HepG2 (cell line): ENCODE results near the gene RAB39B. TPM values are rescaled to one million over a fixed set of nuclear protein-coding genes. Genes with fewer than 3 reads are reported as not detected.

Experiments used
- ATAC-seq: fragments of 200-7000 bp; cut with Tn5 transposase; 3 replicates; pipeline ENCODE4 v1.9.1; 2020; ENCODE audit warnings: mild to moderate bottlenecking, moderate library complexity
- BruUV-seq: library from RNA; stranded (reverse); fragments of 400-500 nt; replicated peaks from 2 replicates; lab custom pipeline; 2021; lab: Mats Ljungman, UMichigan
- CTCF ChIA-PET: fragments of 300-600 bp; formaldehyde crosslinking; extraction: SDS; loops from one replicate; lab custom pipeline; 2021; ENCODE audit warnings: low total read pairs, inconsistent platforms, low intra/inter-chr PET ratio; lab: Yijun Ruan, JAX
- POLR2A ChIA-PET: fragments of 350-600 bp; sonication (Branson Sonifier 250); formaldehyde crosslinking; loops from one replicate; lab custom pipeline; 2020; ENCODE audit warnings: antibody characterized with exemption, inconsistent platforms; lab: Yijun Ruan, JAX
- DNase-seq: peaks from one replicate; pipeline ENCODE4 v3.0.0-alpha.2; 2015; ENCODE audit warnings: low spot score
- FAIRE-seq: peaks from 3 replicates; lab custom pipeline; 2011; peaks lifted over from hg19 to GRCh38; lab: Jason Lieb, UNC
- H2AFZ ChIP-seq: one replicate; pipeline ENCODE4 v1.6.1; 2011; ENCODE audit warnings: low read length, inconsistent platforms
- H3K27ac ChIP-seq: fragments of 300-600 bp; 3 replicates; pipeline ENCODE4 v1.8.0; 2011; ENCODE audit warnings: mixed run types, mild to moderate bottlenecking, mixed read lengths, low read length, inconsistent platforms; ENCODE audit not compliant: insufficient read depth; ENCODE audit errors: extremely low read length
- H3K27me3 ChIP-seq, 2 experiments: fragments of 200-600 bp in 1 of 2; 2 replicates in 1 of 2; 3 replicates in 1 of 2; pipeline versions ENCODE4 v1.6.0 to v1.8.0; 2011; ENCODE audit warnings: low read length in 2 of 2, mild to moderate bottlenecking in 2 of 2, moderate library complexity in 2 of 2, inconsistent platforms in 1 of 2; ENCODE audit not compliant: insufficient read depth in 2 of 2, control insufficient read depth in 1 of 2
- H3K36me3 ChIP-seq, 2 experiments: fragments of 200-600 bp in 1 of 2; replicated peaks in 1 of 2; 2 replicates in 1 of 2; 3 replicates in 1 of 2; pipeline versions ENCODE4 v1.5.1 to v1.8.0; 2011; ENCODE audit warnings: low read length in 2 of 2, inconsistent platforms in 1 of 2; ENCODE audit not compliant: insufficient read depth in 2 of 2, control insufficient read depth in 1 of 2
- H3K4me1 ChIP-seq: 2 replicates; pipeline ENCODE4 v1.5.1; 2012; ENCODE audit warnings: low read length, inconsistent platforms; ENCODE audit not compliant: insufficient read depth
- H3K4me2 ChIP-seq: 2 replicates; pipeline ENCODE4 v1.6.0; 2011; ENCODE audit warnings: low read depth, low read length, inconsistent platforms
- H3K4me3 ChIP-seq, 3 experiments: fragments of 200-600 bp in 1 of 3; sonication (generic), shearing (Covaris generic) in 1 of 3; replicated peaks in 1 of 3; 2 replicates each; pipeline ENCODE4 v1.5.1; 2011 to 2016; ENCODE audit warnings: low read length in 3 of 3, inconsistent platforms in 2 of 3, low read depth in 2 of 3, mild to moderate bottlenecking in 2 of 3, control low read depth in 1 of 3, mixed read lengths in 1 of 3; ENCODE audit not compliant: insufficient read depth in 1 of 3
- H3K79me2 ChIP-seq: one replicate; pipeline ENCODE4 v1.6.1; 2011; ENCODE audit warnings: low read length, inconsistent platforms; ENCODE audit not compliant: insufficient read depth
- H3K9ac ChIP-seq: 2 replicates; pipeline ENCODE4 v1.6.0; 2011; ENCODE audit warnings: mild to moderate bottlenecking, low read depth, low read length, inconsistent platforms; ENCODE audit not compliant: insufficient read depth
- H3K9me3 ChIP-seq: 2 replicates; pipeline ENCODE4 v1.5.1; 2012; ENCODE audit warnings: mild to moderate bottlenecking, low read length
- H4K20me1 ChIP-seq: 2 replicates; pipeline ENCODE4 v1.6.0; 2011; ENCODE audit warnings: inconsistent platforms, mild to moderate bottlenecking, low read length, moderate library complexity; ENCODE audit not compliant: insufficient read depth
- SRSF9 ChIP-seq: fragments of 200-400 bp; formaldehyde crosslinking; IDR thresholded peaks from 2 replicates; pipeline ENCODE4 v1.6.1; 2018; ENCODE audit warnings: borderline replicate concordance, mild to moderate bottlenecking, low read depth, low read length; ENCODE audit not compliant: insufficient read depth, poor library complexity, severe bottlenecking
- TGIF2 ChIP-seq: IDR thresholded peaks from 2 replicates; pipeline ENCODE4 v1.6.1; 2016; ENCODE audit warnings: control low read depth, missing compliant biosample characterization
- ZNF275 ChIP-seq: sonication (generic); formaldehyde crosslinking; IDR thresholded peaks from 2 replicates; pipeline ENCODE4 v1.8.0; 2022; ENCODE audit warnings: missing genetic modification reagents, mild to moderate bottlenecking, inconsistent platforms, borderline replicate concordance
- ZNF460 ChIP-seq: sonication (generic); formaldehyde crosslinking; IDR thresholded peaks from 2 replicates; pipeline ENCODE4 v1.5.1; 2020; ENCODE audit warnings: missing genetic modification reagents, mild to moderate bottlenecking, borderline replicate concordance
- ZNF672 ChIP-seq: sonication (generic); formaldehyde crosslinking; IDR thresholded peaks from 2 replicates; pipeline ENCODE4 v1.8.1; 2022; ENCODE audit warnings: missing genetic modification reagents
- ZNF704 ChIP-seq: sonication (generic); formaldehyde crosslinking; IDR thresholded peaks from 2 replicates; pipeline ENCODE4 v1.8.1; 2023; ENCODE audit warnings: mild to moderate bottlenecking, inconsistent platforms, moderate library complexity, missing genetic modification reagents, borderline replicate concordance
- WGBS: methylation state at CpG from one replicate; pipeline ENCODE4 v1.1.6; 2017; ENCODE audit warnings: low lambda C conversion rate; 5-methylcytosine and 5-hydroxymethylcytosine counted together
- in situ Hi-C: cut with HindIII; loops from 2 replicates; pipeline ENCODE4 v1.10.0; 2017; ENCODE audit warnings: low pct_unique_long_range_greater_than_20kb; ENCODE audit not compliant: extremely low pct_ligation_motif_present
- intact Hi-C: fragments of 100-400 bp; cut with micrococcal nuclease; formaldehyde crosslinking; loops from one replicate; pipeline ENCODE4 v1.10.0; 2022; ENCODE audit not compliant: unreplicated experiment
- polyA plus RNA-seq, 8 experiments: library from polyadenylated mRNA; depleted of rRNA in 3 of 8; stranded (reverse) in 7 of 8; unstranded in 1 of 8; fragments of >200 nt; fragmentation: Illumina TruSeq in 4 of 8; extraction: Trizol in 4 of 8; gene quantifications; 2 replicates each; pipeline versions ENCODE4 v1.2.1 to v1.2.3, GENCODE V29; 2011 to 2016; ENCODE audit warnings: low read depth in 4 of 8, missing spikeins in 1 of 8, mixed read lengths in 1 of 8; ENCODE audit not compliant: insufficient read depth in 1 of 8
- total RNA-seq, 5 experiments: library from RNA; depleted of rRNA; stranded (reverse); fragments of >200 nt; fragmentation: Illumina TruSeq; extraction: Trizol; gene quantifications; 2 replicates each; pipeline ENCODE4 v1.2.3, GENCODE V29; 2016; ENCODE audit warnings: low read depth in 1 of 5

The RAB39B gene
- total and polyA plus RNA-seq, 2 of the 13 experiments (the other 11 are each of a cell fraction or from before 2014, with no cell fraction given): 0.05 to 0.07 TPM

GRCh38 chrX:155262970-155263754 is 1.1 kb downstream of the RAB39B start (continued):
- TF ChIP-seq SRSF9 (no peak), ZNF672 (CRISPR knock-in tag) (no peak)

DNA sequence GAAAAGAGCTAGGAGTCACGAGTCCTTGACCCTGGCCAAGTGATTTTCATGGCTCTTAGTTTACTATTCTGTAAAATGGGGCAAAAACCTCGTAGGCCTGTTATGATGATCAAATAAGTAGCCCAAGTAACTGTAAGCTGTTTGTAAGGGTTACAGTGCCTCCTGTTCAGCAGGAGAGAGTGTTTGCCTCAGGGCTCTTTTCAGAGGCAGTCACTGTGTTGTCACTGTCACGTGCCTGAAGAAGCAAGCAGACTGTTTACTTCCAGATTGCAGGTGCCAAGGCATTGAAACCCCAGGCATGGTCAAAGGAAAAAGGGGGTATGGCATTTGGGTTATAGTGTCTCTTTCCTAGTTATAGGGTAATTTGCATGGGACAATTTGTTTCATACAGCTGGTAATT is 4.5 kb downstream of the RAB39B start:
- no peaks in the 10 kb centered on the region for H3K79me2 ChIP-seq
- FAIRE-seq: no peak
- H3K4me3 ChIP-seq: no peak overlapping the region
- in situ Hi-C loops: no loop called here
- H2AFZ ChIP-seq: no peak overlapping the region
- CTCF ChIA-PET: no interaction called here
- peaks cover 9% of the 10 kb centered on the region for H3K4me1 ChIP-seq
- POLR2A ChIA-PET: no interaction called here
- no peak for DNase-seq
- H3K9ac ChIP-seq: no peak overlapping the region
- intact Hi-C loops: no loop called here
- TF ChIP-seq TGIF2 (CRISPR knock-in tag) (no peak), ZNF275 (CRISPR knock-in tag) (no peak), ZNF704 (CRISPR knock-in tag) (no peak), ZNF460 (CRISPR knock-in tag) (no peak)
- no peaks in the 10 kb centered on the region for H3K36me3 ChIP-seq
- H3K27ac ChIP-seq: no peak overlapping the region
- BruUV-seq: no TSS peak
- H4K20me1 ChIP-seq: no peaks in the 10 kb centered on the region
- 4% methylated on average over 3 of the region's 3 CpGs for WGBS
- no peak for ATAC-seq
- H3K9me3 ChIP-seq: no peaks in the 10 kb centered on the region
- H3K4me2 ChIP-seq: no peak overlapping the region
- H3K27me3 ChIP-seq: no peaks in the 10 kb centered on the region
